WTC11 (cell line): ENCODE measurements around the gene FHAD1. TPM values are rescaled to one million over a fixed set of nuclear protein-coding genes. Genes with fewer than 3 reads are reported as not detected.

ENCODE experiments used
- ATAC-seq: fragments of 200-7000 bp; cut with Tn5 transposase; 2 replicates; pipeline ENCODE4 v1.10.0; 2021; ENCODE audit warnings: mild to moderate bottlenecking, moderate library complexity
- CTCF ChIA-PET: fragments of 300-600 bp; sonication (Branson Sonifier 250); formaldehyde crosslinking; loops from one replicate; lab custom pipeline; 2021; ENCODE audit warnings: antibody characterized with exemption; lab: Charles Lee
- POLR2A ChIA-PET: fragments of 350-600 bp; sonication (Branson Sonifier 250); formaldehyde crosslinking; loops from one replicate; lab custom pipeline; 2021; ENCODE audit warnings: antibody characterized with exemption; lab: Charles Lee
- DNase-seq: peaks from one replicate; pipeline ENCODE4 v3.0.0; 2021; ENCODE audit warnings: low spot score
- H3K27ac Mint-ChIP-seq: 2 replicates; pipeline ENCODE4 v1.8.0; 2021; ENCODE audit warnings: mixed read lengths
- H3K27me3 Mint-ChIP-seq: 2 replicates; pipeline ENCODE4 v1.8.0; 2021; ENCODE audit warnings: low read depth, mild to moderate bottlenecking, moderate library complexity, mixed read lengths
- H3K36me3 Mint-ChIP-seq: 2 replicates; pipeline ENCODE4 v1.8.0; 2021; ENCODE audit warnings: mixed read lengths
- H3K4me1 Mint-ChIP-seq: 2 replicates; pipeline ENCODE4 v1.8.0; 2022; ENCODE audit warnings: mixed read lengths
- H3K4me3 Mint-ChIP-seq: 2 replicates; pipeline ENCODE4 v1.8.0; 2021; ENCODE audit warnings: mild to moderate bottlenecking, moderate library complexity, mixed read lengths
- H3K9me3 Mint-ChIP-seq: 2 replicates; pipeline ENCODE4 v1.8.0; 2021; ENCODE audit warnings: mixed read lengths
- CREM ChIP-seq: sonication (generic); formaldehyde crosslinking; IDR thresholded peaks from 2 replicates; pipeline ENCODE4 v1.8.1; 2022; ENCODE audit warnings: mild to moderate bottlenecking, missing genetic modification reagents, moderate library complexity
- FOXK1 ChIP-seq: sonication (generic); formaldehyde crosslinking; IDR thresholded peaks from 2 replicates; pipeline ENCODE4 v1.8.0; 2022; ENCODE audit warnings: mild to moderate bottlenecking, moderate library complexity, missing genetic modification reagents
- FOXP1 ChIP-seq: sonication (generic); formaldehyde crosslinking; IDR thresholded peaks from 2 replicates; pipeline ENCODE4 v1.8.0; 2022; ENCODE audit warnings: missing genetic modification reagents, mild to moderate bottlenecking, moderate library complexity, borderline replicate concordance
- IRF2 ChIP-seq: sonication (generic); formaldehyde crosslinking; IDR thresholded peaks from 2 replicates; pipeline ENCODE4 v1.8.0; 2022; ENCODE audit warnings: low read depth, missing genetic modification reagents, borderline replicate concordance
- JAZF1 ChIP-seq: fragments of 250-450 bp; sonication (Bioruptor Pico); IDR thresholded peaks from 2 replicates; pipeline ENCODE4 v1.9.0; 2021; ENCODE audit warnings: moderate library complexity, mild to moderate bottlenecking, inconsistent platforms
- MAX ChIP-seq: sonication (generic); formaldehyde crosslinking; IDR thresholded peaks from 2 replicates; pipeline ENCODE4 v1.8.0; 2022; ENCODE audit warnings: mild to moderate bottlenecking, missing genetic modification reagents
- USF2 ChIP-seq: sonication (generic); formaldehyde crosslinking; IDR thresholded peaks from 2 replicates; pipeline ENCODE4 v1.8.1; 2023; ENCODE audit warnings: mild to moderate bottlenecking, missing genetic modification reagents, moderate library complexity
- ZNF121 ChIP-seq: sonication (generic); formaldehyde crosslinking; IDR thresholded peaks from 2 replicates; pipeline ENCODE4 v1.8.0; 2023; ENCODE audit warnings: missing genetic modification reagents
- ZNF138 ChIP-seq: sonication (generic); formaldehyde crosslinking; conservative IDR thresholded peaks from 2 replicates; pipeline ENCODE4 v1.8.1; 2022; ENCODE audit warnings: mild to moderate bottlenecking, moderate library complexity, missing genetic modification reagents
- ZNF232 ChIP-seq: sonication (generic); formaldehyde crosslinking; IDR thresholded peaks from 2 replicates; pipeline ENCODE4 v1.8.0; 2022; ENCODE audit warnings: mild to moderate bottlenecking, missing genetic modification reagents
- ZNF317 ChIP-seq: sonication (generic); formaldehyde crosslinking; IDR thresholded peaks from 2 replicates; pipeline ENCODE4 v1.8.1; 2023; ENCODE audit warnings: low read depth, mild to moderate bottlenecking, moderate library complexity, missing genetic modification reagents, borderline replicate concordance
- ZNF423 ChIP-seq: fragments of 250-450 bp; sonication (Bioruptor Pico); IDR thresholded peaks from 2 replicates; pipeline ENCODE4 v2.1.2; 2022; ENCODE audit warnings: mild to moderate bottlenecking, moderate library complexity
- ZNF512 ChIP-seq: sonication (generic); formaldehyde crosslinking; IDR thresholded peaks from 2 replicates; pipeline ENCODE4 v1.8.1; 2022; ENCODE audit warnings: missing genetic modification reagents, borderline replicate concordance
- ZSCAN18 ChIP-seq: fragments of 250-450 bp; sonication (Bioruptor Pico); IDR thresholded peaks from 2 replicates; pipeline ENCODE4 v2.1.2; 2022; ENCODE audit warnings: mild to moderate bottlenecking, moderate library complexity
- total RNA-seq: library from RNA; stranded (reverse); gene quantifications from 3 replicates; pipeline ENCODE4 v1.2.3, GENCODE V29; 2021
- TF ChIP-seq, protein P1 (sequence below): sonication (generic); formaldehyde crosslinking; IDR thresholded peaks from 2 replicates; pipeline ENCODE4 v1.8.1; 2022; ENCODE audit warnings: mild to moderate bottlenecking, missing genetic modification reagents, moderate library complexity, borderline replicate concordance
- TF ChIP-seq, protein P2 (sequence below): sonication (generic); formaldehyde crosslinking; IDR thresholded peaks from 2 replicates; pipeline ENCODE4 v1.8.1; 2022; ENCODE audit warnings: mild to moderate bottlenecking, moderate library complexity, missing genetic modification reagents
- TF ChIP-seq, protein P3 (sequence below): sonication (generic); formaldehyde crosslinking; IDR thresholded peaks from 2 replicates; pipeline ENCODE4 v1.8.0; 2022; ENCODE audit warnings: missing genetic modification reagents
- TF ChIP-seq, protein P4 (sequence below): fragments of 250-450 bp; sonication (Bioruptor Pico); IDR thresholded peaks from 2 replicates; pipeline ENCODE4 v1.9.0; 2021; ENCODE audit warnings: moderate library complexity, mild to moderate bottlenecking, inconsistent platforms, borderline replicate concordance
- TF ChIP-seq, protein P5 (sequence below): fragments of 250-450 bp; sonication (Bioruptor Pico); IDR thresholded peaks from 2 replicates; pipeline ENCODE4 v1.8.0; 2021; ENCODE audit warnings: mild to moderate bottlenecking
- TF ChIP-seq, protein P6 (sequence below): sonication (generic); formaldehyde crosslinking; IDR thresholded peaks from 2 replicates; pipeline ENCODE4 v1.8.0; 2023; ENCODE audit warnings: missing genetic modification reagents

Gene FHAD1
- total RNA-seq, 1 experiment from 2014 or later = 3.0 TPM

- H3K27ac Mint-ChIP-seq = no peak overlapping the region
- no peak for DNase-seq
- TF ChIP-seq FOXP1 (CRISPR knock-in tag) (no peak), MAX (CRISPR knock-in tag) (no peak), IRF2 (CRISPR knock-in tag) (no peak), ZNF423 (CRISPR knock-in tag) (no peak), ZNF121 (CRISPR knock-in tag) (no peak), ZNF512 (CRISPR knock-in tag) (no peak), ZSCAN18 (no peak)
- TF ChIP-seq, protein P1, sequence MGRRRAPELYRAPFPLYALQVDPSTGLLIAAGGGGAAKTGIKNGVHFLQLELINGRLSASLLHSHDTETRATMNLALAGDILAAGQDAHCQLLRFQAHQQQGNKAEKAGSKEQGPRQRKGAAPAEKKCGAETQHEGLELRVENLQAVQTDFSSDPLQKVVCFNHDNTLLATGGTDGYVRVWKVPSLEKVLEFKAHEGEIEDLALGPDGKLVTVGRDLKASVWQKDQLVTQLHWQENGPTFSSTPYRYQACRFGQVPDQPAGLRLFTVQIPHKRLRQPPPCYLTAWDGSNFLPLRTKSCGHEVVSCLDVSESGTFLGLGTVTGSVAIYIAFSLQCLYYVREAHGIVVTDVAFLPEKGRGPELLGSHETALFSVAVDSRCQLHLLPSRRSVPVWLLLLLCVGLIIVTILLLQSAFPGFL (CRISPR knock-in tag) = no peak
- TF ChIP-seq, protein P2, sequence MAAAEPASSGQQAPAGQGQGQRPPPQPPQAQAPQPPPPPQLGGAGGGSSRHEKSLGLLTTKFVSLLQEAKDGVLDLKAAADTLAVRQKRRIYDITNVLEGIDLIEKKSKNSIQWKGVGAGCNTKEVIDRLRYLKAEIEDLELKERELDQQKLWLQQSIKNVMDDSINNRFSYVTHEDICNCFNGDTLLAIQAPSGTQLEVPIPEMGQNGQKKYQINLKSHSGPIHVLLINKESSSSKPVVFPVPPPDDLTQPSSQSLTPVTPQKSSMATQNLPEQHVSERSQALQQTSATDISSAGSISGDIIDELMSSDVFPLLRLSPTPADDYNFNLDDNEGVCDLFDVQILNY (CRISPR knock-in tag) = no peak
- TF ChIP-seq, all 79 proteins: peak for 0
- ChIA-PET CTCF (no interaction called here), POLR2A (no interaction called here)
- Mint-ChIP-seq H3K36me3 (no peaks in the 10 kb centered on the region), H3K9me3 (peaks cover 14% of the 10 kb centered on the region), H3K27me3 (peaks cover 5% of the 10 kb centered on the region; the same call in 1 of the 2 replicates), H3K4me1 (no peaks in the 10 kb centered on the region), H3K4me3 (no peak overlapping the region)
- no peak for ATAC-seq
Observed at GRCh38 chr1:15286452-15286851, 39.4 kb downstream of the FHAD1 start.

GRCh38 chr1:15287035-15287979 is 40.3 kb downstream of the FHAD1 start:
- Mint-ChIP-seq H3K27ac (no peak overlapping the region), H3K4me3 (no peak overlapping the region), H3K9me3 (peaks cover 14% of the 10 kb centered on the region), H3K27me3 (peaks cover 5% of the 10 kb centered on the region; the same call in 1 of the 2 replicates), H3K4me1 (no peaks in the 10 kb centered on the region), H3K36me3 (no peaks in the 10 kb centered on the region)
- no peak for DNase-seq
- CTCF ChIA-PET = interaction anchor here (1.4 kb wide), 2 partner anchors 158 to 240 kb away, joined by 3 to 5 read pairs; no protein-coding TSS in a partner anchor
- no peak for ATAC-seq
- POLR2A ChIA-PET = no interaction called here
- TF ChIP-seq ZNF317 = no peak
- no peak for TF ChIP-seq ZNF138 (CRISPR knock-in tag)
- no peak for TF ChIP-seq CREM
- no peak for TF ChIP-seq FOXK1
- TF ChIP-seq, protein P3, sequence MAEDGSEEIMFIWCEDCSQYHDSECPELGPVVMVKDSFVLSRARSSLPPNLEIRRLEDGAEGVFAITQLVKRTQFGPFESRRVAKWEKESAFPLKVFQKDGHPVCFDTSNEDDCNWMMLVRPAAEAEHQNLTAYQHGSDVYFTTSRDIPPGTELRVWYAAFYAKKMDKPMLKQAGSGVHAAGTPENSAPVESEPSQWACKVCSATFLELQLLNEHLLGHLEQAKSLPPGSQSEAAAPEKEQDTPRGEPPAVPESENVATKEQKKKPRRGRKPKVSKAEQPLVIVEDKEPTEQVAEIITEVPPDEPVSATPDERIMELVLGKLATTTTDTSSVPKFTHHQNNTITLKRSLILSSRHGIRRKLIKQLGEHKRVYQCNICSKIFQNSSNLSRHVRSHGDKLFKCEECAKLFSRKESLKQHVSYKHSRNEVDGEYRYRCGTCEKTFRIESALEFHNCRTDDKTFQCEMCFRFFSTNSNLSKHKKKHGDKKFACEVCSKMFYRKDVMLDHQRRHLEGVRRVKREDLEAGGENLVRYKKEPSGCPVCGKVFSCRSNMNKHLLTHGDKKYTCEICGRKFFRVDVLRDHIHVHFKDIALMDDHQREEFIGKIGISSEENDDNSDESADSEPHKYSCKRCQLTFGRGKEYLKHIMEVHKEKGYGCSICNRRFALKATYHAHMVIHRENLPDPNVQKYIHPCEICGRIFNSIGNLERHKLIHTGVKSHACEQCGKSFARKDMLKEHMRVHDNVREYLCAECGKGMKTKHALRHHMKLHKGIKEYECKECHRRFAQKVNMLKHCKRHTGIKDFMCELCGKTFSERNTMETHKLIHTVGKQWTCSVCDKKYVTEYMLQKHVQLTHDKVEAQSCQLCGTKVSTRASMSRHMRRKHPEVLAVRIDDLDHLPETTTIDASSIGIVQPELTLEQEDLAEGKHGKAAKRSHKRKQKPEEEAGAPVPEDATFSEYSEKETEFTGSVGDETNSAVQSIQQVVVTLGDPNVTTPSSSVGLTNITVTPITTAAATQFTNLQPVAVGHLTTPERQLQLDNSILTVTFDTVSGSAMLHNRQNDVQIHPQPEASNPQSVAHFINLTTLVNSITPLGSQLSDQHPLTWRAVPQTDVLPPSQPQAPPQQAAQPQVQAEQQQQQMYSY (CRISPR knock-in tag) = no peak
- no peak for TF ChIP-seq USF2 (CRISPR knock-in tag)
- TF ChIP-seq, protein P4, sequence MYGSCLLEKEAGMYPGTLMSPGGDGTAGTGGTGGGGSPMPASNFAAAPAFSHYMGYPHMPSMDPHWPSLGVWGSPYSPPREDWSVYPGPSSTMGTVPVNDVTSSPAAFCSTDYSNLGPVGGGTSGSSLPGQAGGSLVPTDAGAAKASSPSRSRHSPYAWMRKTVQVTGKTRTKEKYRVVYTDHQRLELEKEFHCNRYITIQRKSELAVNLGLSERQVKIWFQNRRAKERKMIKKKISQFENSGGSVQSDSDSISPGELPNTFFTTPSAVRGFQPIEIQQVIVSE (CRISPR knock-in tag) = no peak
- no peak for TF ChIP-seq JAZF1 (CRISPR knock-in tag)
- TF ChIP-seq, protein P5, sequence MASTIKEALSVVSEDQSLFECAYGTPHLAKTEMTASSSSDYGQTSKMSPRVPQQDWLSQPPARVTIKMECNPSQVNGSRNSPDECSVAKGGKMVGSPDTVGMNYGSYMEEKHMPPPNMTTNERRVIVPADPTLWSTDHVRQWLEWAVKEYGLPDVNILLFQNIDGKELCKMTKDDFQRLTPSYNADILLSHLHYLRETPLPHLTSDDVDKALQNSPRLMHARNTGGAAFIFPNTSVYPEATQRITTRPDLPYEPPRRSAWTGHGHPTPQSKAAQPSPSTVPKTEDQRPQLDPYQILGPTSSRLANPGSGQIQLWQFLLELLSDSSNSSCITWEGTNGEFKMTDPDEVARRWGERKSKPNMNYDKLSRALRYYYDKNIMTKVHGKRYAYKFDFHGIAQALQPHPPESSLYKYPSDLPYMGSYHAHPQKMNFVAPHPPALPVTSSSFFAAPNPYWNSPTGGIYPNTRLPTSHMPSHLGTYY (CRISPR knock-in tag) = no peak
- TF ChIP-seq, protein P6, sequence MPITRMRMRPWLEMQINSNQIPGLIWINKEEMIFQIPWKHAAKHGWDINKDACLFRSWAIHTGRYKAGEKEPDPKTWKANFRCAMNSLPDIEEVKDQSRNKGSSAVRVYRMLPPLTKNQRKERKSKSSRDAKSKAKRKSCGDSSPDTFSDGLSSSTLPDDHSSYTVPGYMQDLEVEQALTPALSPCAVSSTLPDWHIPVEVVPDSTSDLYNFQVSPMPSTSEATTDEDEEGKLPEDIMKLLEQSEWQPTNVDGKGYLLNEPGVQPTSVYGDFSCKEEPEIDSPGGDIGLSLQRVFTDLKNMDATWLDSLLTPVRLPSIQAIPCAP (CRISPR knock-in tag) = no peak
- TF ChIP-seq ZNF232 (CRISPR knock-in tag) = no peak
